Measurements from ENCODE around the gene CCDC82.

Gene CCDC82

DNA sequence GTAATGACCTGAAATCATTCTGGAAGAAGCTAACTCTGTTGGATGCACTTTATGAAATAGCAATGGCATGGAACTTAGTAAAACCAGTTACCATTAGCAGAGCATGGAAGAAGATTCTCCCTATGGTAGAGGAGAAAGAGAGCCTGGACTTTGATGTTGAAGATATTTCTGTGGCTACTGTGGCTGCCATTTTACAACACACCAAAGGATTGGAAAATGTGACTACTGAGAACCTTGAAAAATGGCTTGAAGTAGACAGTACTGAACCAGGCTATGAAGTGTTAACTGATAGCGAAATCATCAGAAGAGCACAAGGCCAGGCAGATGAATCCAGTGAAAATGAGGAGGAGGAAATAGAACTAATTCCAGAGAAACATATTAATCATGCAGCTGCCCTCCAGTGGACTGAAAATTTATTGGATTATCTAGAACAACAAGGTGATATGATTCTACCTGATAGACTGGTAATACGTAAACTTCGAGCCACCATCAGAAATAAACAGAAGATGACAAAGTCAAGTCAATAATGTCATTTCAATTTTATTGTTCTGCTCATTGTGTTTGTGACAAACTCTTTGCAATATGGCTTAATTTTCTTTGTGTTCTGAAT, 2.1 kb upstream of the CCDC82 start:
- Histone ChIP-seq H3K9me3 (replicated peaks in 1 of 2; ENCODE audit: control insufficient read depth in 2 of 2, insufficient read depth in 1 of 2, low read depth in 1 of 2, low read length in 2 of 2) (peaks cover 6 to 31% of the 10 kb centered on the region in 2 donors), H2BK5ac (ENCODE audit: low read length) (no peak overlapping the region), H4K8ac (ENCODE audit: low read depth, low read length) (no peak overlapping the region), H3K23ac (ENCODE audit: low read depth, low read length, poor library complexity) (no peak overlapping the region), H2AFZ (ENCODE audit: low read length) (no peak overlapping the region), H3K4me3 (ENCODE audit: low read length in 2 of 2) (no peak overlapping the region), H3K27ac (replicated peaks; ENCODE audit: low read length) (no peak overlapping the region), H2BK12ac (ENCODE audit: low read length) (no peak overlapping the region), H3K9ac (ENCODE audit: low read depth, low read length, poor library complexity) (no peak overlapping the region), H4K91ac (ENCODE audit: low read depth, low read length, poor library complexity) (no peak overlapping the region), H3K4ac (ENCODE audit: low read length) (no peak overlapping the region), H3K4me2 (ENCODE audit: insufficient read depth, low read length, poor library complexity, severe bottlenecking) (no peak overlapping the region), H3K14ac (ENCODE audit: low read length) (no peak overlapping the region), H3K79me1 (ENCODE audit: low read depth, low read length) (no peaks in the 10 kb centered on the region), H2BK120ac (ENCODE audit: low read depth, low read length) (no peak overlapping the region), H2AK5ac (ENCODE audit: low read depth, low read length) (no peak overlapping the region), H3K36me3 (replicated peaks in 1 of 2; ENCODE audit: control insufficient read depth in 2 of 2, insufficient read depth in 2 of 2, low read length in 2 of 2) (peaks cover 0 to 22% of the 10 kb centered on the region in 2 donors), H3K27me3 (ENCODE audit: control insufficient read depth in 3 of 3, insufficient read depth in 3 of 3, low read depth in 1 of 3, low read length in 3 of 3) (no peaks in the 10 kb centered on the region), H2BK15ac (ENCODE audit: low read length) (no peak overlapping the region), H3K4me1 (ENCODE audit: control insufficient read depth in 2 of 2, insufficient read depth in 1 of 2, low read depth in 1 of 2, low read length in 2 of 2) (peaks cover 0 to 6% of the 10 kb centered on the region in 2 donors), H3K18ac (ENCODE audit: low read length) (no peak overlapping the region)
- WGBS, 2 donors (ENCODE audit: extremely low coverage in 2 of 2, insufficient read length in 2 of 2, insufficient replicate concordance in 1 of 2) = no CpG with 5 or more reads among the region's 3 CpGs
- DNase-seq (ENCODE audit: low spot score) = no peak

DNA sequence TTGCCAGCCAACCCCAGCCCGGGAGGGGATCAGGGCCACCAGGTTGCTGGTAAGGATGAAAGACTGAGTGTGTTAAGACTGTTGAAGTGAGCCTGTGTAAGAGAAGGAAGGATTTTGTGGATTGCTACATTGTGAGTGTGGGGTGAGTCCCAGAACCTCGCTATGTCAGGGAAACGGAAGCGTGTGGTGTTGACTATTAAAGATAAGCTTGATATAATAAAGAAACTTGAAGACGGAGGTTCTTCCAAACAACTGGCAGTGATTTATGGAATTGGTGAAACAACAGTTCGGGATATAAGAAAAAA, 728 bp upstream of the CCDC82 start:
- peak overlapping the region; percentile 97 for H2AFZ ChIP-seq (ENCODE audit: low read length)
- H3K9ac ChIP-seq (ENCODE audit: low read depth, low read length, poor library complexity) = no peak overlapping the region
- no peak overlapping the region for H2AK5ac ChIP-seq (ENCODE audit: low read depth, low read length)
- peaks cover 0 to 36% of the 10 kb centered on the region in 2 donors for H3K36me3 ChIP-seq (replicated peaks in 1 of 2; ENCODE audit: control insufficient read depth in 2 of 2, insufficient read depth in 2 of 2, low read length in 2 of 2)
- no peak for DNase-seq (ENCODE audit: low spot score)
- H2BK120ac ChIP-seq (ENCODE audit: low read depth, low read length) = no peak overlapping the region
- H2BK12ac ChIP-seq (ENCODE audit: low read length) = no peak overlapping the region
- H4K91ac ChIP-seq (ENCODE audit: low read depth, low read length, poor library complexity) = no peak overlapping the region
- H3K79me1 ChIP-seq (ENCODE audit: low read depth, low read length) = no peaks in the 10 kb centered on the region
- H2BK15ac ChIP-seq (ENCODE audit: low read length) = no peak overlapping the region
- peaks cover 6 to 31% of the 10 kb centered on the region in 2 donors for H3K9me3 ChIP-seq (replicated peaks in 1 of 2; ENCODE audit: control insufficient read depth in 2 of 2, insufficient read depth in 1 of 2, low read depth in 1 of 2, low read length in 2 of 2)
- whole genome bisulfite sequencing, 2 donors (ENCODE audit: extremely low coverage in 2 of 2, insufficient read length in 2 of 2, insufficient replicate concordance in 1 of 2) = no CpG with 5 or more reads among the region's 6 CpGs
- peak overlapping the region; percentile 84 for H3K18ac ChIP-seq (ENCODE audit: low read length)
- H3K4me2 ChIP-seq (ENCODE audit: insufficient read depth, low read length, poor library complexity, severe bottlenecking) = peak overlapping the region; percentile 75
- H3K4me1 ChIP-seq (ENCODE audit: control insufficient read depth in 2 of 2, insufficient read depth in 1 of 2, low read depth in 1 of 2, low read length in 2 of 2) = peaks cover 0 to 6% of the 10 kb centered on the region in 2 donors
- peak overlapping the region; percentile 29 for H4K8ac ChIP-seq (ENCODE audit: low read depth, low read length)
- H3K23ac ChIP-seq (ENCODE audit: low read depth, low read length, poor library complexity) = no peak overlapping the region
- H3K14ac ChIP-seq (ENCODE audit: low read length) = no peak overlapping the region
- H3K27ac ChIP-seq (replicated peaks; ENCODE audit: low read length) = no peak overlapping the region
- H3K27me3 ChIP-seq (ENCODE audit: control insufficient read depth in 3 of 3, insufficient read depth in 3 of 3, low read depth in 1 of 3, low read length in 3 of 3) = no peaks in the 10 kb centered on the region
- no peak overlapping the region for H3K4ac ChIP-seq (ENCODE audit: low read length)
- no peak overlapping the region for H2BK5ac ChIP-seq (ENCODE audit: low read length)
- H3K4me3 ChIP-seq (ENCODE audit: low read length in 2 of 2) = peak overlapping the region; percentile 81 to 92

DNA sequence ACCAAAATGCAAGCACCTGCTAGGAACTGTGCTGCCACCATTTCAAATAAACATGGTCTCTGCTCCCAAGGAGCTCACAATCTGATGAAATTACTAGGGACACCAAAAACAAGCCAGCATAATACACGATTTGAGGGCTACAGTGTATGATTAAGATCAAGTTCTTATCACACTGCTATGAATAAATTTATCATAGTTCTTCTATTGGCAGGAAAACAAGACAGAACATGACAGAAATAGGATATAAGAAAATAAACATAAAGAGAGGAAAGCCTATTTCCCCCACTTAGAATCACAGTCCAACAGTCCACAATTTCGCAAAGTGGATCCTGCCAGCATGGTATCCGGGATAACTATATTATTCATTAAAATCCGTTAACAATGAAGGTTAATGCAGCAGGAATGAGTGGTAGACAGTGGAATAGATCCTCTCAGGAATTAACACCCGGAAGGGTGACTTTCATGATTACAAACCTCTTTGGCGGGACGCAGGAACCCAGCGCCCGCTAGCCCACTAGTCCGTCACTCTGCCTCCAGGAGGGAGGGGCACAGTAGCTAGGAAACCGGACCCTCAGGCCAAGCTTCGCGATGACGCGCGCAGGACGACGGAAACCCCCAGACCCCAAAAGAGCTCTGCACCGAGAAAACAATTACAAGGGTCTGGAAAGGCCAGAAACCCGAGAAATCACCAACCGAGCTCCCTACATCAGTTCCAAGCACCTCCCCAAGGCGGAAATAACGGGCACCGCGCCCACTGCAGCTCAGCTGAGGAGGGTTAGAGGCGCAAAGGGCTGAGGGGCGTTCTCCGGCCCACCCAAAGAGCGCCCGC, 607 bp downstream of the CCDC82 start:
- Histone ChIP-seq H3K14ac (ENCODE audit: low read length) (no peak overlapping the region), H3K4ac (ENCODE audit: low read length) (no peak overlapping the region), H2AK5ac (ENCODE audit: low read depth, low read length) (no peak overlapping the region), H3K4me1 (ENCODE audit: control insufficient read depth in 2 of 2, insufficient read depth in 1 of 2, low read depth in 1 of 2, low read length in 2 of 2) (peaks cover 0 to 6% of the 10 kb centered on the region in 2 donors), H2BK5ac (ENCODE audit: low read length) (peak overlapping the region; percentile 90), H4K91ac (ENCODE audit: low read depth, low read length, poor library complexity) (no peak overlapping the region), H2BK15ac (ENCODE audit: low read length) (peak overlapping the region; percentile 87), H3K27ac (replicated peaks; ENCODE audit: low read length) (peak overlapping the region; percentile 100), H2BK12ac (ENCODE audit: low read length) (no peak overlapping the region), H3K4me2 (ENCODE audit: insufficient read depth, low read length, poor library complexity, severe bottlenecking) (peak overlapping the region; percentile 67), H3K9me3 (replicated peaks in 1 of 2; ENCODE audit: control insufficient read depth in 2 of 2, insufficient read depth in 1 of 2, low read depth in 1 of 2, low read length in 2 of 2) (peaks cover 6 to 31% of the 10 kb centered on the region in 2 donors), H2BK120ac (ENCODE audit: low read depth, low read length) (peak overlapping the region; percentile 28), H3K4me3 (ENCODE audit: low read length in 2 of 2) (peak overlapping the region; percentile 92 to 94), H3K18ac (ENCODE audit: low read length) (peak overlapping the region; percentile 97), H2AFZ (ENCODE audit: low read length) (peak overlapping the region; percentile 97), H3K23ac (ENCODE audit: low read depth, low read length, poor library complexity) (peak overlapping the region; percentile 75), H3K27me3 (ENCODE audit: control insufficient read depth in 3 of 3, insufficient read depth in 3 of 3, low read depth in 1 of 3, low read length in 3 of 3) (no peaks in the 10 kb centered on the region), H3K79me1 (ENCODE audit: low read depth, low read length) (no peaks in the 10 kb centered on the region), H4K8ac (ENCODE audit: low read depth, low read length) (no peak overlapping the region), H3K9ac (ENCODE audit: low read depth, low read length, poor library complexity) (peak overlapping the region; percentile 60), H3K36me3 (replicated peaks in 1 of 2; ENCODE audit: control insufficient read depth in 2 of 2, insufficient read depth in 2 of 2, low read length in 2 of 2) (peaks cover 0 to 49% of the 10 kb centered on the region in 2 donors)
- no peak for DNase-seq (ENCODE audit: low spot score)
- no CpG with 5 or more reads among the region's 30 CpGs for WGBS, 2 donors (ENCODE audit: extremely low coverage in 2 of 2, insufficient read length in 2 of 2, insufficient replicate concordance in 1 of 2)

DNA sequence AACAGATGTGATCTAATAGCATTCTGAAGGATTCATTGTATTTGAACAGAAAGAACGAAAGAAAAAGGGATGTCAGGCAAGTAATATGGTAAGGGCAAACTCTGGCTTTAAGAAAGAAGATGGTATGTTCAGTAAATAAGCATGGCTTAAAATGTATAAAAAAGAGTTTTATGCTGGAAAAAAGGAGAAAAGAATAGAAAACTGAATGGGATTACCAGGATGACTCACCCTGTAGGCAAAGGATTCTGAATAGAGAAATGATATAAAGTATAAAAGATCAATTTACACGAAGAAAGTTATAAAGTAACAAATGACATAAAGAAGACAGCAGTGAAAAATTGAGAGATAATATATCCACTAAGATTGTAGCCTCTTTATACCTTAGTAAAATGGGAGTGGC, 4.5 kb downstream of the CCDC82 start:
- no peak overlapping the region for H2BK15ac ChIP-seq (ENCODE audit: low read length)
- H2AFZ ChIP-seq (ENCODE audit: low read length) = no peak overlapping the region
- H3K4me3 ChIP-seq (ENCODE audit: low read length in 2 of 2) = no peak overlapping the region
- peaks cover 1% of the 10 kb centered on the region for H3K79me1 ChIP-seq (ENCODE audit: low read depth, low read length)
- no peak overlapping the region for H3K4me2 ChIP-seq (ENCODE audit: insufficient read depth, low read length, poor library complexity, severe bottlenecking)
- no peak overlapping the region for H2BK5ac ChIP-seq (ENCODE audit: low read length)
- no peaks in the 10 kb centered on the region for H3K9me3 ChIP-seq (replicated peaks in 1 of 2; ENCODE audit: control insufficient read depth in 2 of 2, insufficient read depth in 1 of 2, low read depth in 1 of 2, low read length in 2 of 2)
- DNase-seq (ENCODE audit: low spot score) = no peak
- H3K23ac ChIP-seq (ENCODE audit: low read depth, low read length, poor library complexity) = no peak overlapping the region
- H2AK5ac ChIP-seq (ENCODE audit: low read depth, low read length) = no peak overlapping the region
- peaks cover 0 to 73% of the 10 kb centered on the region in 2 donors for H3K36me3 ChIP-seq (replicated peaks in 1 of 2; ENCODE audit: control insufficient read depth in 2 of 2, insufficient read depth in 2 of 2, low read length in 2 of 2)
- no peak overlapping the region for H4K8ac ChIP-seq (ENCODE audit: low read depth, low read length)
- H4K91ac ChIP-seq (ENCODE audit: low read depth, low read length, poor library complexity) = no peak overlapping the region
- no peak overlapping the region for H2BK120ac ChIP-seq (ENCODE audit: low read depth, low read length)
- no peak overlapping the region for H3K27ac ChIP-seq (replicated peaks; ENCODE audit: low read length)
- H3K9ac ChIP-seq (ENCODE audit: low read depth, low read length, poor library complexity) = no peak overlapping the region
- no peak overlapping the region for H3K14ac ChIP-seq (ENCODE audit: low read length)
- H3K4ac ChIP-seq (ENCODE audit: low read length) = no peak overlapping the region
- no peak overlapping the region for H3K18ac ChIP-seq (ENCODE audit: low read length)
- no CpG with 5 or more reads among the region's 2 CpGs for WGBS, 2 donors (ENCODE audit: extremely low coverage in 2 of 2, insufficient read length in 2 of 2, insufficient replicate concordance in 1 of 2)
- no peaks in the 10 kb centered on the region for H3K27me3 ChIP-seq (ENCODE audit: control insufficient read depth in 3 of 3, insufficient read depth in 3 of 3, low read depth in 1 of 3, low read length in 3 of 3)
- H3K4me1 ChIP-seq (ENCODE audit: control insufficient read depth in 2 of 2, insufficient read depth in 1 of 2, low read depth in 1 of 2, low read length in 2 of 2) = peaks cover 0 to 6% of the 10 kb centered on the region in 2 donors
- H2BK12ac ChIP-seq (ENCODE audit: low read length) = no peak overlapping the region
